Measurements from ENCODE around the gene TEX2. TPM values are rescaled to one million over a fixed set of nuclear protein-coding genes. Genes with fewer than 3 reads are reported as not detected.

Gene TEX2
- total RNA-seq, 1 experiment from 2014 or later, result 10.8 TPM

DNA sequence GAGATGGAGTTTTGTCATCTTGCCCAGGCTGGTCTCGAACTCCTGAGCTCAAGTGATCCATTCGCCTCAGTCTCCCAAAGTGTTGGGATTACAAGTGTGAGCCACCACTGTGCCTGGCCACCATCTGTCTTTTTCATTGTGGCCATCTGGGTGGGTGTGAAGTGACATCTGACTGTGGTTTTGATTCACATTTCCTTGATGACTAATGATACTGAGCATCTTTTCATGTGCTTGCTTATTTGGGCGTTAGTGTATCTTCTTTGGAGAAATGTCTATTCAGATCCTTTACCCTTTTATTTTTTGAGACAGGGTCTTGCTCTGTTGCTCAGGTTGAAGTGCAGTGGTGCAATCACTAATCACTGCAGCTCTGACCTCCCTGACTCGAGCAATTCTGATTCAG is 79.2 kb downstream of the TEX2 start (continued):
- TF ChIP-seq, protein P1, sequence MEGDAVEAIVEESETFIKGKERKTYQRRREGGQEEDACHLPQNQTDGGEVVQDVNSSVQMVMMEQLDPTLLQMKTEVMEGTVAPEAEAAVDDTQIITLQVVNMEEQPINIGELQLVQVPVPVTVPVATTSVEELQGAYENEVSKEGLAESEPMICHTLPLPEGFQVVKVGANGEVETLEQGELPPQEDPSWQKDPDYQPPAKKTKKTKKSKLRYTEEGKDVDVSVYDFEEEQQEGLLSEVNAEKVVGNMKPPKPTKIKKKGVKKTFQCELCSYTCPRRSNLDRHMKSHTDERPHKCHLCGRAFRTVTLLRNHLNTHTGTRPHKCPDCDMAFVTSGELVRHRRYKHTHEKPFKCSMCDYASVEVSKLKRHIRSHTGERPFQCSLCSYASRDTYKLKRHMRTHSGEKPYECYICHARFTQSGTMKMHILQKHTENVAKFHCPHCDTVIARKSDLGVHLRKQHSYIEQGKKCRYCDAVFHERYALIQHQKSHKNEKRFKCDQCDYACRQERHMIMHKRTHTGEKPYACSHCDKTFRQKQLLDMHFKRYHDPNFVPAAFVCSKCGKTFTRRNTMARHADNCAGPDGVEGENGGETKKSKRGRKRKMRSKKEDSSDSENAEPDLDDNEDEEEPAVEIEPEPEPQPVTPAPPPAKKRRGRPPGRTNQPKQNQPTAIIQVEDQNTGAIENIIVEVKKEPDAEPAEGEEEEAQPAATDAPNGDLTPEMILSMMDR (IDR thresholded peaks at IDR 0.05), result no peak
- TF ChIP-seq GTF2I (CRISPR knock-in tag; conservative IDR thresholded peaks at IDR 0.05) (no peak), ZNF423 (CRISPR knock-in tag; IDR thresholded peaks at IDR 0.05) (no peak)

DNA sequence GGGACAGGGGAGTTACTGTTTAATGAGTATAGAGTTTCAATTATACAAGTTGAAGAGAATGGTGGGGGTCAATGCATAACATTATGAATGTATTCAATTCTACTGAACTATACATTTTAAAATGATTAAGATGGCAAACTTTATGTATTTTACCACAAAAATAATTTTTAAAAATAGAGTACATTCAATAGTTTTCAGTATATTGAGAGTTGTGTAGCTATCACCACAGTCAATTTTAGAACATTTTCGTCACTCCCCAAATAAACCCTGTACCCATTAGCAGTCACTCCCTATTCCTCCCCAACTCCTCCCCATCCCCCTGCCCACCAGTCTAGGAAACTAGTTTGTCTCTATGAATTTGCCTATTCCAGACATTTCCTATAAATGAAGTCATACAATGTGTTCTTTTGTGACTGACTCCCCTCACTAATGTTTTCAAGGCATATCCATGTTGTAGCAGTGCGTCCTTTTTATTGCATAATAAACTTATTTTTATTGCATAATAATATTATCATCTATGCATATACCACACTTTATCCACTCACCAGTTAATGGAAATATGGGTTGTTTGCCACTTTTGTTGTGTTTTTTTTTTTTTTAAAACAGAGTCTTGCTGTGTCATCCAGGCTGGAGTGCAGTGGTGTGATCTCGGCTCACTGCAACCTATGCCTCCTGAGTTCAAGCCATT is 80.6 kb downstream of the TEX2 start:
- no peaks in the 10 kb centered on the region for H3K4me1 Mint-ChIP-seq
- POLR2A ChIA-PET, result interaction anchor here (0.7 kb wide), 1 partner anchor 39 kb away, joined by 3 read pairs; no protein-coding TSS in a partner anchor
- peaks cover 13% of the 10 kb centered on the region for H3K9me3 Mint-ChIP-seq
- ATAC-seq (no peak), DNase-seq (ENCODE audit: low spot score) (no peak)
- H3K36me3 Mint-ChIP-seq, result peaks cover 15% of the 10 kb centered on the region
- no peaks in the 10 kb centered on the region for H3K27me3 Mint-ChIP-seq (ENCODE audit: low read depth)
- no peak overlapping the region for H3K4me3 Mint-ChIP-seq
- H3K27ac Mint-ChIP-seq, result no peak overlapping the region
- CTCF ChIA-PET, result no interaction called here
- TF ChIP-seq FOXP1 (CRISPR knock-in tag; IDR thresholded peaks at IDR 0.05; ENCODE audit: borderline replicate concordance) (no peak), OVOL2 (CRISPR knock-in tag; IDR thresholded peaks at IDR 0.05; ENCODE audit: borderline replicate concordance) (no peak), GTF2I (CRISPR knock-in tag; conservative IDR thresholded peaks at IDR 0.05) (no peak), FOXJ3 (CRISPR knock-in tag; IDR thresholded peaks at IDR 0.05; ENCODE audit: borderline replicate concordance) (no peak), ZNF138 (CRISPR knock-in tag; conservative IDR thresholded peaks at IDR 0.05) (no peak), ZNF219 (CRISPR knock-in tag; IDR thresholded peaks at IDR 0.05; ENCODE audit: borderline replicate concordance) (no peak), ZNF317 (CRISPR knock-in tag; IDR thresholded peaks at IDR 0.05; ENCODE audit: borderline replicate concordance, low read depth) (no peak), PREB (CRISPR knock-in tag; IDR thresholded peaks at IDR 0.05; ENCODE audit: borderline replicate concordance) (no peak), SP1 (CRISPR knock-in tag; conservative IDR thresholded peaks at IDR 0.05) (no peak), ZNF423 (CRISPR knock-in tag; IDR thresholded peaks at IDR 0.05) (no peak)
- TF ChIP-seq, protein P2, sequence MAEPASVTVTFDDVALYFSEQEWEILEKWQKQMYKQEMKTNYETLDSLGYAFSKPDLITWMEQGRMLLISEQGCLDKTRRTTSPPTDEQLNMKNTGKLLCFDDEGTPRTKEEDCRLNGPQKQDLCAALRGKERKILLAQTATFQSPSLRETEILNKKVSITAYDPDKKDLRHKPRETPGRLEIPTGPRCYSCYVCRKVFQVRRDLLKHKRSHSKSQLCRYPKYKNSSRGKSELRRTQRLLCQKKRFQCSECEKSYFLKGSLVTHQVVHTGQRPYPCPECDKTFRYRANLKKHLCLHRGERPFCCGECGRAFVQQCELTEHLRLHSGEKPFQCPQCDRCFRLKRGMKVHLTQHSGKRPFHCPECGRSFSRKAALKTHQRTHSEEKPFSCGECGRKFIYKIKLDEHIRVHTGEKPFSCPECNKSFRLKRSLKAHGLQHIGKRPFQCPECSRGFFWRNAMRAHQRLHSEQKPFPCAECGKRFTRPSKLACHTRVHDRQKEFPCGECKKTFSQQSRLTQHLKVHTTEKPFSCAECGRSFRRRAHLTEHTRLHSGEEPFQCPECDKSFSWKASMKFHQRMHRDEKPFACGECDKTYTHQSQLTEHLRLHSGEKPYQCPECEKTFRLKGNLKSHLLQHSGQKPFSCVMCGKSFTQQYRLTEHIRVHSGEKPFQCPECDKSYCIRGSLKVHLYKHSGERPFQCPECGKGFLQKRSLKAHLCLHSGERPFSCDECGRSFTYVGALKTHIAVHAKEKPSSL (CRISPR knock-in tag; conservative IDR thresholded peaks at IDR 0.05), result no peak
- TF ChIP-seq, protein P3, sequence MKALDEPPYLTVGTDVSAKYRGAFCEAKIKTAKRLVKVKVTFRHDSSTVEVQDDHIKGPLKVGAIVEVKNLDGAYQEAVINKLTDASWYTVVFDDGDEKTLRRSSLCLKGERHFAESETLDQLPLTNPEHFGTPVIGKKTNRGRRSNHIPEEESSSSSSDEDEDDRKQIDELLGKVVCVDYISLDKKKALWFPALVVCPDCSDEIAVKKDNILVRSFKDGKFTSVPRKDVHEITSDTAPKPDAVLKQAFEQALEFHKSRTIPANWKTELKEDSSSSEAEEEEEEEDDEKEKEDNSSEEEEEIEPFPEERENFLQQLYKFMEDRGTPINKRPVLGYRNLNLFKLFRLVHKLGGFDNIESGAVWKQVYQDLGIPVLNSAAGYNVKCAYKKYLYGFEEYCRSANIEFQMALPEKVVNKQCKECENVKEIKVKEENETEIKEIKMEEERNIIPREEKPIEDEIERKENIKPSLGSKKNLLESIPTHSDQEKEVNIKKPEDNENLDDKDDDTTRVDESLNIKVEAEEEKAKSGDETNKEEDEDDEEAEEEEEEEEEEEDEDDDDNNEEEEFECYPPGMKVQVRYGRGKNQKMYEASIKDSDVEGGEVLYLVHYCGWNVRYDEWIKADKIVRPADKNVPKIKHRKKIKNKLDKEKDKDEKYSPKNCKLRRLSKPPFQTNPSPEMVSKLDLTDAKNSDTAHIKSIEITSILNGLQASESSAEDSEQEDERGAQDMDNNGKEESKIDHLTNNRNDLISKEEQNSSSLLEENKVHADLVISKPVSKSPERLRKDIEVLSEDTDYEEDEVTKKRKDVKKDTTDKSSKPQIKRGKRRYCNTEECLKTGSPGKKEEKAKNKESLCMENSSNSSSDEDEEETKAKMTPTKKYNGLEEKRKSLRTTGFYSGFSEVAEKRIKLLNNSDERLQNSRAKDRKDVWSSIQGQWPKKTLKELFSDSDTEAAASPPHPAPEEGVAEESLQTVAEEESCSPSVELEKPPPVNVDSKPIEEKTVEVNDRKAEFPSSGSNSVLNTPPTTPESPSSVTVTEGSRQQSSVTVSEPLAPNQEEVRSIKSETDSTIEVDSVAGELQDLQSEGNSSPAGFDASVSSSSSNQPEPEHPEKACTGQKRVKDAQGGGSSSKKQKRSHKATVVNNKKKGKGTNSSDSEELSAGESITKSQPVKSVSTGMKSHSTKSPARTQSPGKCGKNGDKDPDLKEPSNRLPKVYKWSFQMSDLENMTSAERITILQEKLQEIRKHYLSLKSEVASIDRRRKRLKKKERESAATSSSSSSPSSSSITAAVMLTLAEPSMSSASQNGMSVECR (CRISPR knock-in tag; IDR thresholded peaks at IDR 0.05; ENCODE audit: borderline replicate concordance), result no peak
- TF ChIP-seq, protein P4, sequence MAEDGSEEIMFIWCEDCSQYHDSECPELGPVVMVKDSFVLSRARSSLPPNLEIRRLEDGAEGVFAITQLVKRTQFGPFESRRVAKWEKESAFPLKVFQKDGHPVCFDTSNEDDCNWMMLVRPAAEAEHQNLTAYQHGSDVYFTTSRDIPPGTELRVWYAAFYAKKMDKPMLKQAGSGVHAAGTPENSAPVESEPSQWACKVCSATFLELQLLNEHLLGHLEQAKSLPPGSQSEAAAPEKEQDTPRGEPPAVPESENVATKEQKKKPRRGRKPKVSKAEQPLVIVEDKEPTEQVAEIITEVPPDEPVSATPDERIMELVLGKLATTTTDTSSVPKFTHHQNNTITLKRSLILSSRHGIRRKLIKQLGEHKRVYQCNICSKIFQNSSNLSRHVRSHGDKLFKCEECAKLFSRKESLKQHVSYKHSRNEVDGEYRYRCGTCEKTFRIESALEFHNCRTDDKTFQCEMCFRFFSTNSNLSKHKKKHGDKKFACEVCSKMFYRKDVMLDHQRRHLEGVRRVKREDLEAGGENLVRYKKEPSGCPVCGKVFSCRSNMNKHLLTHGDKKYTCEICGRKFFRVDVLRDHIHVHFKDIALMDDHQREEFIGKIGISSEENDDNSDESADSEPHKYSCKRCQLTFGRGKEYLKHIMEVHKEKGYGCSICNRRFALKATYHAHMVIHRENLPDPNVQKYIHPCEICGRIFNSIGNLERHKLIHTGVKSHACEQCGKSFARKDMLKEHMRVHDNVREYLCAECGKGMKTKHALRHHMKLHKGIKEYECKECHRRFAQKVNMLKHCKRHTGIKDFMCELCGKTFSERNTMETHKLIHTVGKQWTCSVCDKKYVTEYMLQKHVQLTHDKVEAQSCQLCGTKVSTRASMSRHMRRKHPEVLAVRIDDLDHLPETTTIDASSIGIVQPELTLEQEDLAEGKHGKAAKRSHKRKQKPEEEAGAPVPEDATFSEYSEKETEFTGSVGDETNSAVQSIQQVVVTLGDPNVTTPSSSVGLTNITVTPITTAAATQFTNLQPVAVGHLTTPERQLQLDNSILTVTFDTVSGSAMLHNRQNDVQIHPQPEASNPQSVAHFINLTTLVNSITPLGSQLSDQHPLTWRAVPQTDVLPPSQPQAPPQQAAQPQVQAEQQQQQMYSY (CRISPR knock-in tag; IDR thresholded peaks at IDR 0.05), result no peak
- TF ChIP-seq, protein P5, sequence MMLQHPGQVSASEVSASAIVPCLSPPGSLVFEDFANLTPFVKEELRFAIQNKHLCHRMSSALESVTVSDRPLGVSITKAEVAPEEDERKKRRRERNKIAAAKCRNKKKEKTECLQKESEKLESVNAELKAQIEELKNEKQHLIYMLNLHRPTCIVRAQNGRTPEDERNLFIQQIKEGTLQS (CRISPR knock-in tag; conservative IDR thresholded peaks at IDR 0.05), result no peak
- TF ChIP-seq, protein P6, sequence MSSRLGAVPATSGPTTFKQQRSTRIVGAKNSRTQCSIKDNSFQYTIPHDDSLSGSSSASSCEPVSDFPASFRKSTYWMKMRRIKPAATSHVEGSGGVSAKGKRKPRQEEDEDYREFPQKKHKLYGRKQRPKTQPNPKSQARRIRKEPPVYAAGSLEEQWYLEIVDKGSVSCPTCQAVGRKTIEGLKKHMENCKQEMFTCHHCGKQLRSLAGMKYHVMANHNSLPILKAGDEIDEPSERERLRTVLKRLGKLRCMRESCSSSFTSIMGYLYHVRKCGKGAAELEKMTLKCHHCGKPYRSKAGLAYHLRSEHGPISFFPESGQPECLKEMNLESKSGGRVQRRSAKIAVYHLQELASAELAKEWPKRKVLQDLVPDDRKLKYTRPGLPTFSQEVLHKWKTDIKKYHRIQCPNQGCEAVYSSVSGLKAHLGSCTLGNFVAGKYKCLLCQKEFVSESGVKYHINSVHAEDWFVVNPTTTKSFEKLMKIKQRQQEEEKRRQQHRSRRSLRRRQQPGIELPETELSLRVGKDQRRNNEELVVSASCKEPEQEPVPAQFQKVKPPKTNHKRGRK (CRISPR knock-in tag; IDR thresholded peaks at IDR 0.05; ENCODE audit: borderline replicate concordance), result no peak
- TF ChIP-seq, protein P7, sequence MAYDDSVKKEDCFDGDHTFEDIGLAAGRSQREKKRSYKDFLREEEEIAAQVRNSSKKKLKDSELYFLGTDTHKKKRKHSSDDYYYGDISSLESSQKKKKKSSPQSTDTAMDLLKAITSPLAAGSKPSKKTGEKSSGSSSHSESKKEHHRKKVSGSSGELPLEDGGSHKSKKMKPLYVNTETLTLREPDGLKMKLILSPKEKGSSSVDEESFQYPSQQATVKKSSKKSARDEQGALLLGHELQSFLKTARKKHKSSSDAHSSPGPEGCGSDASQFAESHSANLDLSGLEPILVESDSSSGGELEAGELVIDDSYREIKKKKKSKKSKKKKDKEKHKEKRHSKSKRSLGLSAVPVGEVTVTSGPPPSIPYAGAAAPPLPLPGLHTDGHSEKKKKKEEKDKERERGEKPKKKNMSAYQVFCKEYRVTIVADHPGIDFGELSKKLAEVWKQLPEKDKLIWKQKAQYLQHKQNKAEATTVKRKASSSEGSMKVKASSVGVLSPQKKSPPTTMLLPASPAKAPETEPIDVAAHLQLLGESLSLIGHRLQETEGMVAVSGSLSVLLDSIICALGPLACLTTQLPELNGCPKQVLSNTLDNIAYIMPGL (CRISPR knock-in tag; IDR thresholded peaks at IDR 0.05), result no peak

Data from WTC11 (cell line).